ENCODE results near the gene DUSP16. TPM values are rescaled to one million over a fixed set of nuclear protein-coding genes. Genes with fewer than 3 reads are reported as not detected.
"Not testable (repeated sequence)": the region's sequence is repeated elsewhere in the genome, so short reads cannot be mapped to it uniquely, and the experiment has no call there.

DUSP16 gene
- total and polyA plus RNA-seq, 2 donors: 11.1 to 31.8 TPM

- not testable (repeated sequence) for DNase-seq (ENCODE audit: extremely low spot score); H3K4me3 ChIP-seq (ENCODE audit: low read depth, low read length); H3K36me3 ChIP-seq (ENCODE audit: insufficient read depth); H3K27ac ChIP-seq (ENCODE audit: low read depth); H3K4me1 ChIP-seq (ENCODE audit: insufficient read depth)
- 94% methylated on average over 20 of the region's 32 CpGs for WGBS
Observed at GRCh38 chr12:12565971-12566370, 3.3 kb upstream of the DUSP16 start.

GRCh38 chr12:12564911-12565310 lies 2.2 kb upstream of the DUSP16 start:
- Histone ChIP-seq H3K4me1 (ENCODE audit: insufficient read depth) (no peaks in the 10 kb centered on the region), H3K36me3 (ENCODE audit: insufficient read depth) (no peaks in the 10 kb centered on the region), H3K4me3 (ENCODE audit: low read depth, low read length) (no peak overlapping the region), H3K27ac (ENCODE audit: low read depth) (no peak overlapping the region)
- no peak for DNase-seq (ENCODE audit: extremely low spot score)
- WGBS: 82% methylated on average over 1 of the region's 1 CpG

- no peak for DNase-seq (ENCODE audit: extremely low spot score)
- Histone ChIP-seq H3K36me3 (ENCODE audit: insufficient read depth) (no peaks in the 10 kb centered on the region), H3K4me3 (ENCODE audit: low read depth, low read length) (no peak overlapping the region), H3K4me1 (ENCODE audit: insufficient read depth) (no peaks in the 10 kb centered on the region), H3K27ac (ENCODE audit: low read depth) (peak overlapping the region; percentile 93)
- 37% methylated on average over 11 of the region's 11 CpGs for WGBS
Observed at GRCh38 chr12:12563290-12563928, 746 bp upstream of the DUSP16 start.

- under 1% methylated on average over 45 of the region's 45 CpGs for WGBS
- DNase-seq (ENCODE audit: extremely low spot score): no peak
- H3K4me1 ChIP-seq (ENCODE audit: insufficient read depth): no peaks in the 10 kb centered on the region
- H3K36me3 ChIP-seq (ENCODE audit: insufficient read depth): no peaks in the 10 kb centered on the region
- peak overlapping the region; percentile 100 for H3K4me3 ChIP-seq (ENCODE audit: low read depth, low read length)
- peak overlapping the region; percentile 100 for H3K27ac ChIP-seq (ENCODE audit: low read depth)
Observed at GRCh38 chr12:12562016-12562483, 613 bp downstream of the DUSP16 start.

GRCh38 chr12:12561371-12562015 lies 1.2 kb downstream of the DUSP16 start:
- no peaks in the 10 kb centered on the region for H3K4me1 ChIP-seq (ENCODE audit: insufficient read depth)
- peak overlapping the region; percentile 100 for H3K4me3 ChIP-seq (ENCODE audit: low read depth, low read length)
- under 1% methylated on average over 60 of the region's 60 CpGs for WGBS
- peak overlapping the region; percentile 100 for H3K27ac ChIP-seq (ENCODE audit: low read depth)
- DNase-seq (ENCODE audit: extremely low spot score): no peak
- no peaks in the 10 kb centered on the region for H3K36me3 ChIP-seq (ENCODE audit: insufficient read depth)

GRCh38 chr12:12560587-12561370 lies 1.9 kb downstream of the DUSP16 start:
- Histone ChIP-seq H3K4me3 (ENCODE audit: low read depth, low read length) (peak overlapping the region; percentile 100), H3K27ac (ENCODE audit: low read depth) (peak overlapping the region; percentile 100), H3K4me1 (ENCODE audit: insufficient read depth) (no peaks in the 10 kb centered on the region), H3K36me3 (ENCODE audit: insufficient read depth) (no peaks in the 10 kb centered on the region)
- 20% methylated on average over 9 of the region's 9 CpGs for WGBS
- DNase-seq (ENCODE audit: extremely low spot score): peak; percentile 85

GRCh38 chr12:12559719-12560296 lies 2.9 kb downstream of the DUSP16 start:
- Histone ChIP-seq H3K27ac (ENCODE audit: low read depth) (no peak overlapping the region), H3K36me3 (ENCODE audit: insufficient read depth) (no peaks in the 10 kb centered on the region), H3K4me1 (ENCODE audit: insufficient read depth) (no peaks in the 10 kb centered on the region), H3K4me3 (ENCODE audit: low read depth, low read length) (no peak overlapping the region)
- 39% methylated on average over 3 of the region's 3 CpGs for WGBS
- no peak for DNase-seq (ENCODE audit: extremely low spot score)

- Histone ChIP-seq H3K36me3 (ENCODE audit: insufficient read depth) (no peaks in the 10 kb centered on the region), H3K4me3 (ENCODE audit: low read depth, low read length) (no peak overlapping the region), H3K27ac (ENCODE audit: low read depth) (no peak overlapping the region), H3K4me1 (ENCODE audit: insufficient read depth) (no peaks in the 10 kb centered on the region)
- DNase-seq (ENCODE audit: extremely low spot score): no peak
- 98% methylated on average over 4 of the region's 4 CpGs for WGBS
Observed at GRCh38 chr12:12558291-12558690, 4.4 kb downstream of the DUSP16 start.

GRCh38 chr12:12557733-12558132 lies 4.9 kb downstream of the DUSP16 start:
- Histone ChIP-seq H3K36me3 (ENCODE audit: insufficient read depth) (no peaks in the 10 kb centered on the region), H3K4me1 (ENCODE audit: insufficient read depth) (no peaks in the 10 kb centered on the region), H3K4me3 (ENCODE audit: low read depth, low read length) (no peak overlapping the region), H3K27ac (ENCODE audit: low read depth) (no peak overlapping the region)
- no peak for DNase-seq (ENCODE audit: extremely low spot score)
- WGBS: 97% methylated on average over 3 of the region's 3 CpGs

GRCh38 chr12:12555656-12556055 lies 7.0 kb downstream of the DUSP16 start:
- H3K36me3 ChIP-seq (ENCODE audit: insufficient read depth): no peaks in the 10 kb centered on the region

GRCh38 chr12:12553208-12553785 lies 9.4 kb downstream of the DUSP16 start:
- DNase-seq (ENCODE audit: extremely low spot score): no peak
- Histone ChIP-seq H3K4me1 (ENCODE audit: insufficient read depth) (no peaks in the 10 kb centered on the region), H3K4me3 (ENCODE audit: low read depth, low read length) (no peak overlapping the region), H3K27ac (ENCODE audit: low read depth) (no peak overlapping the region), H3K36me3 (ENCODE audit: insufficient read depth) (no peaks in the 10 kb centered on the region)
- WGBS: 87% methylated on average over 3 of the region's 3 CpGs

More at GRCh38 chr12:12555656-12556055, 7.0 kb downstream of the DUSP16 start:
- H3K4me1 ChIP-seq (ENCODE audit: insufficient read depth): no peaks in the 10 kb centered on the region
- 95% methylated on average over 4 of the region's 4 CpGs for WGBS
- no peak for DNase-seq (ENCODE audit: extremely low spot score)
- no peak overlapping the region for H3K27ac ChIP-seq (ENCODE audit: low read depth)
- H3K4me3 ChIP-seq (ENCODE audit: low read depth, low read length): no peak overlapping the region

GRCh38 chr12:12551115-12551514 lies 11.5 kb downstream of the DUSP16 start:
- WGBS: 78% methylated on average over 7 of the region's 7 CpGs
- H3K27ac ChIP-seq (ENCODE audit: low read depth): no peak overlapping the region
- H3K4me3 ChIP-seq (ENCODE audit: low read depth, low read length): no peak overlapping the region
- DNase-seq (ENCODE audit: extremely low spot score): no peak
- no peaks in the 10 kb centered on the region for H3K4me1 ChIP-seq (ENCODE audit: insufficient read depth)
- H3K36me3 ChIP-seq (ENCODE audit: insufficient read depth): no peaks in the 10 kb centered on the region

GRCh38 chr12:12550277-12550676 lies 12.4 kb downstream of the DUSP16 start:
- Histone ChIP-seq H3K4me3 (ENCODE audit: low read depth, low read length) (no peak overlapping the region), H3K4me1 (ENCODE audit: insufficient read depth) (no peaks in the 10 kb centered on the region), H3K27ac (ENCODE audit: low read depth) (no peak overlapping the region), H3K36me3 (ENCODE audit: insufficient read depth) (no peaks in the 10 kb centered on the region)
- WGBS: 85% methylated on average over 2 of the region's 2 CpGs
- DNase-seq (ENCODE audit: extremely low spot score): no peak
